Measurements from ENCODE around the gene AFAP1. TPM values are rescaled to one million over a fixed set of nuclear protein-coding genes. Genes with fewer than 3 reads are reported as not detected.

AFAP1 gene
- polyA plus RNA-seq, 3 donors: not detected

DNA sequence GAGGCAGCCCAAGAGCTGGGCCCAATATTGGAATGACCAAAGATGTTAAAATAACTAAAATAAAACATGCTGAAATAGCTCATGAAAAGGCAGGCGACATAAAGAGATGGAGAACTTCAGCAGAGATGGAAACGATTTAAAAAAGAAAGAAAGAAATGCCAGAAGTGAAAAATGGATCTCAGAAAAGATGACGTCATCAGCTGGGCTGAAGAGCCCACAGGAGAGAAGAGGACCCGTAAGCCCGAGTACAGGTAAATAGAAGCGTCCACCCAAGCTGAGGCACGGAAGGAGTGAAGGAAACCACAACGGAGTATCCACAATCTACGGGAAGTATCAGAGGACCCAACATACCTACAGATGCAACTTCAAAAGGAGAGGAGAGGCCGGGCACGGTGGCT is 112.8 kb downstream of the AFAP1 start:
- Mint-ChIP-seq H3K27ac (no peak overlapping the region), H3K9me3 (peaks cover 3 to 6% (median 4%) of the 10 kb centered on the region in 7 donors), H3K36me3 (peaks cover 0 to 20% of the 10 kb centered on the region in 2 donors), H3K4me3 (no peak overlapping the region), H3K27me3 (ENCODE audit: low read depth in 3 of 3) (peaks cover 0 to 7% (median 5%) of the 10 kb centered on the region in 3 donors), H3K4me1 (peaks cover 23% of the 10 kb centered on the region)
- Histone ChIP-seq H3K27ac (ENCODE audit: low read depth in 1 of 2, low read length in 2 of 2) (no peak overlapping the region), H2AFZ (ENCODE audit: insufficient read depth, low read depth, low read length, poor library complexity, severe bottlenecking) (no peak overlapping the region), H3K36me3 (replicated peaks in 1 of 2; ENCODE audit: control insufficient read depth in 1 of 2, insufficient read depth in 2 of 2, low read length in 2 of 2) (no peaks in the 10 kb centered on the region), H3K4me3 (replicated peaks in 1 of 3; ENCODE audit: low read depth in 2 of 3, low read length in 3 of 3) (no peak overlapping the region), H3K79me2 (ENCODE audit: insufficient read depth, low read length) (no peaks in the 10 kb centered on the region), H3K9ac (ENCODE audit: insufficient read depth, low read length, poor library complexity, severe bottlenecking) (no peak overlapping the region), H3K4me1 (ENCODE audit: control insufficient read depth in 1 of 2, insufficient read depth in 2 of 2, low read length in 2 of 2) (peaks cover 12 to 13% of the 10 kb centered on the region in 2 donors), H3K4me2 (replicated peaks; ENCODE audit: extremely low read depth, low read length, poor library complexity, severe bottlenecking) (no peak overlapping the region), H3K9me3 (replicated peaks in 1 of 2; ENCODE audit: control insufficient read depth in 1 of 2, insufficient read depth in 1 of 2, low read length in 2 of 2) (peaks cover 0 to 4% of the 10 kb centered on the region in 2 donors), H3K27me3 (ENCODE audit: control insufficient read depth in 2 of 2, insufficient read depth in 2 of 2, low read length in 2 of 2) (no peaks in the 10 kb centered on the region), H4K20me1 (ENCODE audit: insufficient read depth, low read length) (no peaks in the 10 kb centered on the region)
- no peak for DNase-seq
- WGBS (ENCODE audit: insufficient coverage): 80% methylated on average over 7 of the region's 11 CpGs
- TF ChIP-seq, protein P1, sequence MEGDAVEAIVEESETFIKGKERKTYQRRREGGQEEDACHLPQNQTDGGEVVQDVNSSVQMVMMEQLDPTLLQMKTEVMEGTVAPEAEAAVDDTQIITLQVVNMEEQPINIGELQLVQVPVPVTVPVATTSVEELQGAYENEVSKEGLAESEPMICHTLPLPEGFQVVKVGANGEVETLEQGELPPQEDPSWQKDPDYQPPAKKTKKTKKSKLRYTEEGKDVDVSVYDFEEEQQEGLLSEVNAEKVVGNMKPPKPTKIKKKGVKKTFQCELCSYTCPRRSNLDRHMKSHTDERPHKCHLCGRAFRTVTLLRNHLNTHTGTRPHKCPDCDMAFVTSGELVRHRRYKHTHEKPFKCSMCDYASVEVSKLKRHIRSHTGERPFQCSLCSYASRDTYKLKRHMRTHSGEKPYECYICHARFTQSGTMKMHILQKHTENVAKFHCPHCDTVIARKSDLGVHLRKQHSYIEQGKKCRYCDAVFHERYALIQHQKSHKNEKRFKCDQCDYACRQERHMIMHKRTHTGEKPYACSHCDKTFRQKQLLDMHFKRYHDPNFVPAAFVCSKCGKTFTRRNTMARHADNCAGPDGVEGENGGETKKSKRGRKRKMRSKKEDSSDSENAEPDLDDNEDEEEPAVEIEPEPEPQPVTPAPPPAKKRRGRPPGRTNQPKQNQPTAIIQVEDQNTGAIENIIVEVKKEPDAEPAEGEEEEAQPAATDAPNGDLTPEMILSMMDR (IDR thresholded peaks at IDR 0.05): no peak
- intact Hi-C loops (cut with micrococcal nuclease): no loop called here

DNA sequence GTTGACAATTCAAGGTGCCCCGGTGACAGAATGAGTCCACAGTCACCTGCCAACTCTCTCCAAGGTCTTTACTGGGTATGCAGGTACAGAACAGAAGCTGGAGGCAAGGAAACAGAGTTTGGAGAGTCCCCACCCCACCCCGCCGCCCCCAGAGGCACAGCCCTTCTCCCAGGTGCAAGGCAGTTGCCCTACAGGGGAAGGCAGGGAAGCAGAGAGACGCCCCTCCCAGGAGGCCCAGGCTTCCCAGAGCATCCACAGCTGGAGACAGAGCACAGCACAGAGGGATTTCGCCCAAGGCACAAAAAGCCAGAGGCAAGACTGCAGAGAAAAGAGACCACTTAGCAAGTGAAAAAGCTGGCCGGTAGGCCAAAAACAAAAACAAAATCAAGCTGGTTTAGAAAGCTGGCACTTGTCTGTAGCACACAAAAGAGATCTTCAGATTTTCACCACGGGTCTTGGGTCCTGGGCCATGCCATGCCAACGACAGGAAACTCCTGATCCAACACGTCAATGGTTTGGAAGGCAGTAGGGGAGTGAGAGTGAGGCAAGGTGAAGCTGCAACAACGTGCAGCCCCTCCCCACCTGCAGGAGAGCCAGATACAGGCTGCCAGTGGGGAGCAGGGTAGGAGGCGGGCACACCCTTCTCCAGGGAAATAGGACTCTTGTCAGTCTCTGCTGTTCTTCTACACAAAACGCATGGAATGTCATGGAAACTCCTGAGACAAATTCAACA is 113.3 kb downstream of the AFAP1 start:
- Mint-ChIP-seq H3K4me1 (peaks cover 23% of the 10 kb centered on the region), H3K36me3 (peaks cover 0 to 16% of the 10 kb centered on the region in 2 donors), H3K27ac (no peak overlapping the region), H3K4me3 (no peak overlapping the region), H3K27me3 (ENCODE audit: low read depth in 3 of 3) (peaks cover 0 to 7% (median 5%) of the 10 kb centered on the region in 3 donors), H3K9me3 (peaks cover 3 to 6% (median 4%) of the 10 kb centered on the region in 7 donors)
- no peaks in the 10 kb centered on the region for H3K36me3 ChIP-seq (replicated peaks in 1 of 2; ENCODE audit: control insufficient read depth in 1 of 2, insufficient read depth in 2 of 2, low read length in 2 of 2)
- H4K20me1 ChIP-seq (ENCODE audit: insufficient read depth, low read length): no peaks in the 10 kb centered on the region
- 91% methylated on average over 9 of the region's 12 CpGs for whole genome bisulfite sequencing (ENCODE audit: insufficient coverage)
- H3K27ac ChIP-seq (ENCODE audit: low read depth in 1 of 2, low read length in 2 of 2): no peak overlapping the region
- H3K9ac ChIP-seq (ENCODE audit: insufficient read depth, low read length, poor library complexity, severe bottlenecking): no peak overlapping the region
- H3K27me3 ChIP-seq (ENCODE audit: control insufficient read depth in 2 of 2, insufficient read depth in 2 of 2, low read length in 2 of 2): no peaks in the 10 kb centered on the region
- H3K4me3 ChIP-seq (replicated peaks in 1 of 3; ENCODE audit: low read depth in 2 of 3, low read length in 3 of 3): no peak overlapping the region
- H2AFZ ChIP-seq (ENCODE audit: insufficient read depth, low read depth, low read length, poor library complexity, severe bottlenecking): no peak overlapping the region
- intact Hi-C loops (cut with micrococcal nuclease): no loop called here
- TF ChIP-seq, protein P1 (IDR thresholded peaks at IDR 0.05): no peak
- no peak overlapping the region for H3K4me2 ChIP-seq (replicated peaks; ENCODE audit: extremely low read depth, low read length, poor library complexity, severe bottlenecking)
- H3K79me2 ChIP-seq (ENCODE audit: insufficient read depth, low read length): no peaks in the 10 kb centered on the region
- peaks cover 0 to 4% of the 10 kb centered on the region in 2 donors for H3K9me3 ChIP-seq (replicated peaks in 1 of 2; ENCODE audit: control insufficient read depth in 1 of 2, insufficient read depth in 1 of 2, low read length in 2 of 2)
- no peak for DNase-seq
- H3K4me1 ChIP-seq (ENCODE audit: control insufficient read depth in 1 of 2, insufficient read depth in 2 of 2, low read length in 2 of 2): peaks cover 12 to 13% of the 10 kb centered on the region in 2 donors
